Hepatocyte (in vitro differentiated cells): ENCODE measurements around the gene CACNB4. TPM values are rescaled to one million over a fixed set of nuclear protein-coding genes. Genes with fewer than 3 reads are reported as not detected.

Source experiments
- DNase-seq: peaks from one replicate; pipeline ENCODE4 v3.0.0-alpha.2; 2016; ENCODE audit warnings: low spot score
- H2AFZ ChIP-seq: fragments of 200-600 bp; sonication (generic); 2 replicates; pipeline ENCODE4 v1.6.0; 2016; ENCODE audit warnings: antibody characterized with exemption, mild to moderate bottlenecking
- H3K27ac ChIP-seq: fragments of 200-600 bp; sonication (generic); 2 replicates; pipeline ENCODE4 v1.5.1; 2016; ENCODE audit warnings: mild to moderate bottlenecking
- H3K27me3 ChIP-seq: fragments of 200-600 bp; sonication (generic); 2 replicates; pipeline ENCODE4 v1.6.1; 2016
- H3K36me3 ChIP-seq: fragments of 200-600 bp; sonication (generic); replicated peaks from 2 replicates; pipeline ENCODE4 v1.5.1; 2016; ENCODE audit warnings: low read depth; ENCODE audit not compliant: insufficient read depth
- H3K4me1 ChIP-seq: fragments of 200-600 bp; sonication (generic); 2 replicates; pipeline ENCODE4 v1.5.1; 2016; ENCODE audit warnings: mild to moderate bottlenecking, moderate library complexity; ENCODE audit not compliant: insufficient read depth
- H3K4me2 ChIP-seq: fragments of 200-600 bp; sonication (generic); 2 replicates; pipeline ENCODE4 v1.6.0; 2016
- H3K4me3 ChIP-seq: fragments of 200-600 bp; sonication (generic); 2 replicates; pipeline ENCODE4 v1.5.1; 2016; ENCODE audit warnings: mild to moderate bottlenecking
- H3K79me2 ChIP-seq: fragments of 200-600 bp; sonication (generic); 2 replicates; pipeline ENCODE4 v1.6.0; 2017; ENCODE audit warnings: mild to moderate bottlenecking
- H3K9me2 ChIP-seq: fragments of 200-600 bp; sonication (generic); replicated peaks from 2 replicates; pipeline ENCODE4 v1.6.0; 2017; ENCODE audit warnings: mild to moderate bottlenecking; ENCODE audit not compliant: insufficient read depth
- H3K9me3 ChIP-seq: fragments of 200-600 bp; sonication (generic); 2 replicates; pipeline ENCODE4 v1.5.1; 2016; ENCODE audit warnings: low read depth, mild to moderate bottlenecking
- H4K20me1 ChIP-seq: fragments of 200-600 bp; sonication (generic); 2 replicates; pipeline ENCODE4 v1.6.0; 2016; ENCODE audit warnings: mild to moderate bottlenecking; ENCODE audit not compliant: insufficient read depth, poor library complexity, severe bottlenecking
- EZH2 ChIP-seq: fragments of 200-600 bp; sonication (generic); IDR thresholded peaks from 2 replicates; pipeline ENCODE4 v1.6.1; 2016; ENCODE audit warnings: antibody characterized with exemption, mild to moderate bottlenecking, borderline replicate concordance
- EZH2phosphoT487 ChIP-seq: fragments of 200-600 bp; sonication (generic); IDR thresholded peaks from one replicate; pipeline ENCODE4 v1.6.1; 2018; ENCODE audit warnings: antibody characterized with exemption, mild to moderate bottlenecking, low read depth, moderate library complexity; ENCODE audit not compliant: unreplicated experiment, severe bottlenecking
- WGBS: methylation state at CpG from one replicate; pipeline ENCODE4 v1.1.6; 2016; ENCODE audit warnings: low lambda C conversion rate; ENCODE audit errors: missing lambda C conversion rate; 5-methylcytosine and 5-hydroxymethylcytosine counted together
- polyA plus RNA-seq: library from polyadenylated mRNA; unstranded; fragments of >200 nt; fragmentation: Nextera tagmentation; extraction: Ambion mirVana; gene quantifications from 2 replicates; pipeline ENCODE4 v1.2.1, GENCODE V29; 2016
- total RNA-seq: library from RNA; depleted of rRNA; stranded (reverse); fragments of >200 nt; gene quantifications from 2 replicates; pipeline ENCODE4 v1.2.3, GENCODE V29; 2014
- TF ChIP-seq, protein P1 (sequence below): fragments of 200-600 bp; sonication (generic); IDR thresholded peaks from 2 replicates; pipeline ENCODE4 v1.5.1; 2016; ENCODE audit warnings: antibody characterized with exemption, mild to moderate bottlenecking; ENCODE audit not compliant: poor library complexity

Gene CACNB4
- total and polyA plus RNA-seq, 2 experiments from 2014 or later: 0.85 to 4.0 TPM

- 62% methylated on average over 16 of the region's 16 CpGs for WGBS
- TF ChIP-seq EZH2: no peak
- TF ChIP-seq EZH2phosphoT487: no peak
- TF ChIP-seq, protein P1, sequence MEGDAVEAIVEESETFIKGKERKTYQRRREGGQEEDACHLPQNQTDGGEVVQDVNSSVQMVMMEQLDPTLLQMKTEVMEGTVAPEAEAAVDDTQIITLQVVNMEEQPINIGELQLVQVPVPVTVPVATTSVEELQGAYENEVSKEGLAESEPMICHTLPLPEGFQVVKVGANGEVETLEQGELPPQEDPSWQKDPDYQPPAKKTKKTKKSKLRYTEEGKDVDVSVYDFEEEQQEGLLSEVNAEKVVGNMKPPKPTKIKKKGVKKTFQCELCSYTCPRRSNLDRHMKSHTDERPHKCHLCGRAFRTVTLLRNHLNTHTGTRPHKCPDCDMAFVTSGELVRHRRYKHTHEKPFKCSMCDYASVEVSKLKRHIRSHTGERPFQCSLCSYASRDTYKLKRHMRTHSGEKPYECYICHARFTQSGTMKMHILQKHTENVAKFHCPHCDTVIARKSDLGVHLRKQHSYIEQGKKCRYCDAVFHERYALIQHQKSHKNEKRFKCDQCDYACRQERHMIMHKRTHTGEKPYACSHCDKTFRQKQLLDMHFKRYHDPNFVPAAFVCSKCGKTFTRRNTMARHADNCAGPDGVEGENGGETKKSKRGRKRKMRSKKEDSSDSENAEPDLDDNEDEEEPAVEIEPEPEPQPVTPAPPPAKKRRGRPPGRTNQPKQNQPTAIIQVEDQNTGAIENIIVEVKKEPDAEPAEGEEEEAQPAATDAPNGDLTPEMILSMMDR: no peak
- Histone ChIP-seq H3K4me2 (no peak overlapping the region), H3K27ac (no peak overlapping the region), H4K20me1 (no peaks in the 10 kb centered on the region), H3K9me3 (no peaks in the 10 kb centered on the region), H2AFZ (no peak overlapping the region), H3K27me3 (no peaks in the 10 kb centered on the region), H3K4me1 (no peaks in the 10 kb centered on the region), H3K4me3 (no peak overlapping the region), H3K36me3 (no peaks in the 10 kb centered on the region), H3K9me2 (no peaks in the 10 kb centered on the region), H3K79me2 (no peaks in the 10 kb centered on the region)
- no peak for DNase-seq
Observed at GRCh38 chr2:152042636-152043615, 55.9 kb downstream of the CACNB4 start.

DNA sequence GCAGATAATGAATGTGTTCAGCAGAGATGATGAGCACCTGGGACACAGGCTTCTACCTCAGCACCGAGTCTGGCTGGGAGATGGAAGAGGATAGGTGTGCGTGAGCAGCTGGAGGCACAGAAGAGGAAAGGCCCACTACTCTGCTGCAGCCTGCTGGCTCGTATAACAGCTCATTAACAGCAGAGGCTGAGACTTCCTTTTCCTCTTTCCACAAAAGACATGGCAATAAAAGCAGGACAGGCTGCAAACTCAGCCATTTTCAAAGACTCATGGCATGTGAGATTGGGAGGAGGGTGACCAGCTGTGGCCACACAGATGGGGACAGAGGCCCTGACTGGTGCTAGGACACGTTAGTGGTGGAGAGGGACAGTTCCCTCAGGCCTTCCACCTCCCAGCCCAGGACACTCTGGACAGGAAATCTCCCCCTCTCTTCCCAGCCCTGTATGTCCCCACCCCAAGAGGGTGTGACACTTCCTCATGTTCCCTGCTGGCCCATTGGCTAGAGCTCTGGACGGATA, 60.3 kb downstream of the CACNB4 start:
- no peaks in the 10 kb centered on the region for H4K20me1 ChIP-seq
- no peaks in the 10 kb centered on the region for H3K9me3 ChIP-seq
- H2AFZ ChIP-seq: no peak overlapping the region
- no peaks in the 10 kb centered on the region for H3K36me3 ChIP-seq
- peak overlapping the region; percentile 18 for H3K27ac ChIP-seq
- H3K4me2 ChIP-seq: no peak overlapping the region
- H3K9me2 ChIP-seq: no peaks in the 10 kb centered on the region
- no peaks in the 10 kb centered on the region for H3K79me2 ChIP-seq
- H3K4me3 ChIP-seq: no peak overlapping the region
- TF ChIP-seq, protein P1: no peak
- TF ChIP-seq EZH2 (no peak), EZH2phosphoT487 (no peak)
- 64% methylated on average over 5 of the region's 5 CpGs for WGBS
- H3K4me1 ChIP-seq: no peaks in the 10 kb centered on the region
- DNase-seq: no peak
- H3K27me3 ChIP-seq: no peaks in the 10 kb centered on the region

- peak; percentile 21 for DNase-seq
- H3K9me2 ChIP-seq: no peaks in the 10 kb centered on the region
- H3K27ac ChIP-seq: no peak overlapping the region
- WGBS: 73% methylated on average over 6 of the region's 6 CpGs
- TF ChIP-seq EZH2phosphoT487 (no peak), EZH2 (no peak)
- TF ChIP-seq, protein P1: no peak
- H3K36me3 ChIP-seq: no peaks in the 10 kb centered on the region
- no peak overlapping the region for H3K4me3 ChIP-seq
- no peaks in the 10 kb centered on the region for H3K4me1 ChIP-seq
- H4K20me1 ChIP-seq: no peaks in the 10 kb centered on the region
- no peaks in the 10 kb centered on the region for H3K27me3 ChIP-seq
- no peak overlapping the region for H3K4me2 ChIP-seq
- H2AFZ ChIP-seq: no peak overlapping the region
- no peaks in the 10 kb centered on the region for H3K9me3 ChIP-seq
- H3K79me2 ChIP-seq: no peaks in the 10 kb centered on the region
Observed at GRCh38 chr2:152037743-152038435, 61.0 kb downstream of the CACNB4 start.
